Left lung (tissue), 10 donors: Measurements from ENCODE around the gene INTS12. TPM values are rescaled to one million over a fixed set of nuclear protein-coding genes. Genes with fewer than 3 reads are reported as not detected.

Experiments used
- ATAC-seq: fragments of 200-7000 bp; cut with Tn5 transposase; one replicate; pipeline ENCODE4 v1.9.1; 2020; ENCODE audit warnings: moderate library complexity
- DNase-seq, 4 donors: peaks; one replicate each; pipeline ENCODE4 v3.0.0-alpha.2; 2013 to 2020
- H3K27ac ChIP-seq, 2 donors: fragments of 200-600 bp; sonication (generic) in 1 of 2; one replicate each; pipeline versions ENCODE4 v1.5.0 to v1.8.0; 2020 to 2021
- H3K27me3 ChIP-seq, 2 donors: fragments of 200-600 bp; sonication (generic) in 1 of 2; one replicate each; pipeline versions ENCODE4 v1.5.0 to v1.8.0; 2020 to 2021
- H3K36me3 ChIP-seq, 2 donors: fragments of 200-600 bp; sonication (generic) in 1 of 2; one replicate each; pipeline versions ENCODE4 v1.5.0 to v1.8.0; 2020 to 2021
- H3K4me1 ChIP-seq, 2 donors: fragments of 200-600 bp; one replicate each; pipeline ENCODE4 v1.8.0; 2021
- H3K4me3 ChIP-seq, 2 donors: fragments of 200-600 bp; sonication (generic) in 1 of 2; one replicate each; pipeline versions ENCODE4 v1.5.0 to v1.8.0; 2020 to 2021; ENCODE audit warnings: mild to moderate bottlenecking in 1 of 2
- H3K9me3 ChIP-seq, 2 donors: fragments of 200-600 bp; sonication (generic) in 1 of 2; one replicate each; pipeline versions ENCODE4 v1.5.0 to v1.8.0; 2020 to 2021
- CTCF ChIP-seq, 2 donors: fragments of 200-600 bp; sonication (generic) in 1 of 2; IDR thresholded peaks; one replicate each; pipeline versions ENCODE4 v1.5.0 to v1.8.0; 2021; ENCODE audit warnings: antibody characterized with exemption in 2 of 2
- intact Hi-C, 2 donors: fragments of 100-400 bp; cut with DNase I; formaldehyde crosslinking; loops; one replicate each; pipeline versions ENCODE4 v1.11.2 to v1.14.2; 2022
- polyA plus RNA-seq, 6 donors: library from polyadenylated mRNA; unstranded; fragments of 120-200 nt; gene quantifications; one replicate each; pipeline ENCODE4 v1.2.1, GENCODE V29; 2013; ENCODE audit not compliant: insufficient read length in 6 of 6
- total RNA-seq, 2 donors: library from RNA; stranded (reverse); fragmentation: NEBNext Ultra II Directional; extraction: Animal tissue kit (Norgen Biotek cat#: 25700); gene quantifications; one replicate each; pipeline ENCODE4 v1.2.1, GENCODE V29; 2021
- donor health status: DM: no; HTN: yes; CAD: no.
- donor health status: DM: no; HTN: no; CAD: no.

The INTS12 gene
- total and polyA plus RNA-seq, 8 donors: 14.9 to 39.1 (median 34.1) TPM

GRCh38 chr4:105645440-105645839, 63.0 kb downstream of the INTS12 start:
- H3K27me3 ChIP-seq: no peaks in the 10 kb centered on the region
- no peaks in the 10 kb centered on the region for H3K4me1 ChIP-seq
- H3K36me3 ChIP-seq: no peaks in the 10 kb centered on the region
- no peak for ATAC-seq
- no peak for TF ChIP-seq CTCF (IDR thresholded peaks at IDR 0.05)
- intact Hi-C loops: no loop called here
- H3K9me3 ChIP-seq: no peaks in the 10 kb centered on the region
- H3K4me3 ChIP-seq: no peak overlapping the region
- DNase-seq: no peak
- no peak overlapping the region for H3K27ac ChIP-seq

- Histone ChIP-seq H3K4me3 (no peak overlapping the region), H3K27me3 (no peaks in the 10 kb centered on the region), H3K27ac (no peak overlapping the region), H3K36me3 (no peaks in the 10 kb centered on the region), H3K9me3 (no peaks in the 10 kb centered on the region), H3K4me1 (no peaks in the 10 kb centered on the region)
- intact Hi-C loops: no loop called here
- DNase-seq (no peak), ATAC-seq (no peak)
- TF ChIP-seq CTCF (IDR thresholded peaks at IDR 0.05): no peak
These were observed 64.2 kb downstream of the INTS12 start for GRCh38 chr4:105644257-105644656.

- no peak for TF ChIP-seq CTCF (IDR thresholded peaks at IDR 0.05)
- DNase-seq: peak in 2 of 4 donors; percentile 72 to 77
- H3K27me3 ChIP-seq: no peaks in the 10 kb centered on the region
These were observed 66.6 kb downstream of the INTS12 start for GRCh38 chr4:105641845-105642244.

GRCh38 chr4:105637408-105638176, 70.9 kb downstream of the INTS12 start:
- peak in 3 of 4 donors; percentile 74 to 84 (median 76) for DNase-seq
- peak; percentile 74 for ATAC-seq
- intact Hi-C loops: no loop called here
- Histone ChIP-seq H3K4me1 (peaks cover 4 to 26% of the 10 kb centered on the region in 2 donors), H3K9me3 (no peaks in the 10 kb centered on the region), H3K4me3 (no peak overlapping the region), H3K27me3 (no peaks in the 10 kb centered on the region), H3K27ac (peak overlapping the region in 1 of 2 donors; percentile 24), H3K36me3 (no peaks in the 10 kb centered on the region)
- TF ChIP-seq CTCF (IDR thresholded peaks at IDR 0.05): no peak

More at GRCh38 chr4:105641845-105642244, 66.6 kb downstream of the INTS12 start:
- intact Hi-C loops: no loop called here
- Histone ChIP-seq H3K4me3 (no peak overlapping the region), H3K4me1 (peaks cover 4 to 11% of the 10 kb centered on the region in 2 donors), H3K9me3 (no peaks in the 10 kb centered on the region), H3K27ac (no peak overlapping the region), H3K36me3 (no peaks in the 10 kb centered on the region)
- ATAC-seq: no peak

GRCh38 chr4:105634402-105635080, 73.9 kb downstream of the INTS12 start:
- ATAC-seq: no peak

More at GRCh38 chr4:105634402-105635080, 73.9 kb downstream of the INTS12 start:
- Histone ChIP-seq H3K27me3 (no peaks in the 10 kb centered on the region), H3K27ac (no peak overlapping the region), H3K9me3 (no peaks in the 10 kb centered on the region), H3K36me3 (no peaks in the 10 kb centered on the region), H3K4me3 (no peak overlapping the region), H3K4me1 (peaks cover 4 to 26% of the 10 kb centered on the region in 2 donors)
- DNase-seq: no peak
- intact Hi-C loops: no loop called here
- TF ChIP-seq CTCF (IDR thresholded peaks at IDR 0.05): no peak
